Breast epithelium (tissue), 4 donors: Measurements from ENCODE around the gene RAET1G. TPM values are rescaled to one million over a fixed set of nuclear protein-coding genes. Genes with fewer than 3 reads are reported as not detected.

Source experiments
- DNase-seq, 2 donors: peaks; one replicate each; pipeline ENCODE4 v3.0.0-alpha.2; 2019; ENCODE audit warnings: low spot score in 2 of 2
- H3K27ac ChIP-seq, 2 donors: fragments of 200-600 bp; sonication (generic) in 1 of 2; one replicate each; pipeline ENCODE4 v1.5.1; 2016 to 2019; ENCODE audit warnings: mild to moderate bottlenecking in 1 of 2
- H3K27me3 ChIP-seq, 2 donors: fragments of 200-600 bp; sonication (generic) in 1 of 2; one replicate each; pipeline versions ENCODE4 v1.5.1 to v1.6.0; 2017 to 2019; ENCODE audit warnings: control low read depth in 1 of 2, mild to moderate bottlenecking in 1 of 2
- H3K36me3 ChIP-seq: fragments of 200-600 bp; one replicate; pipeline ENCODE4 v1.5.1; 2019
- H3K4me1 ChIP-seq, 2 donors: fragments of 200-600 bp; sonication (generic); one replicate each; pipeline ENCODE4 v1.5.1; 2016 to 2019; ENCODE audit warnings: control low read depth in 1 of 2
- H3K4me3 ChIP-seq, 3 donors: fragments of 200-600 bp; sonication (generic); 1 replicate in 2 of 3; 2 replicates in 1 of 3; pipeline ENCODE4 v1.5.1; 2016 to 2019; ENCODE audit warnings: mild to moderate bottlenecking in 3 of 3, moderate library complexity in 2 of 3
- H3K9me3 ChIP-seq, 2 donors: fragments of 200-600 bp; sonication (generic) in 1 of 2; one replicate each; pipeline ENCODE4 v1.5.1; 2016 to 2019; ENCODE audit warnings: control low read depth in 1 of 2
- CTCF ChIP-seq, 3 donors: fragments of 450-650 bp; IDR thresholded peaks; one replicate each; pipeline ENCODE4 v1.5.1; 2016 to 2017; ENCODE audit warnings: antibody characterized with exemption in 3 of 3, mild to moderate bottlenecking in 3 of 3, moderate library complexity in 3 of 3
- POLR2A ChIP-seq: fragments of 450-650 bp; IDR thresholded peaks from one replicate; pipeline ENCODE4 v1.6.1; 2016; ENCODE audit warnings: antibody characterized with exemption, mild to moderate bottlenecking, moderate library complexity
- POLR2AphosphoS5 ChIP-seq, 3 donors: sonication (generic); formaldehyde crosslinking; IDR thresholded peaks; one replicate each; pipeline ENCODE4 v1.6.1; 2017; ENCODE audit warnings: antibody characterized with exemption in 3 of 3
- intact Hi-C: fragments of 100-400 bp; cut with DNase I; formaldehyde crosslinking; loops from one replicate; pipeline ENCODE4 v1.15.1; 2023; ENCODE audit warnings: low total_unique reads
- total RNA-seq, 3 donors: library from RNA; depleted of rRNA; stranded (reverse); fragments of >200 nt; gene quantifications; one replicate each; pipeline ENCODE4 v1.1.0, GENCODE V29; 2016

RAET1G gene
- total RNA-seq, 3 donors from 2014 or later, result 2.2 TPM; not detected in 2

GRCh38 chr6:149869275-149869892 lies 53.5 kb downstream of the RAET1G start:
- H3K9me3 ChIP-seq, result no peaks in the 10 kb centered on the region
- H3K27me3 ChIP-seq, result no peaks in the 10 kb centered on the region
- intact Hi-C loops, result no loop called here
- H3K4me3 ChIP-seq, result no peak overlapping the region
- no peak for DNase-seq
- H3K36me3 ChIP-seq, result no peaks in the 10 kb centered on the region
- H3K4me1 ChIP-seq, result no peaks in the 10 kb centered on the region
- TF ChIP-seq POLR2A (no peak), CTCF (IDR thresholded peaks at IDR 0.05) (no peak), POLR2AphosphoS5 (IDR thresholded peaks at IDR 0.05) (no peak)
- no peak overlapping the region for H3K27ac ChIP-seq

GRCh38 chr6:149867876-149868640 lies 54.9 kb downstream of the RAET1G start:
- H3K4me3 ChIP-seq, result no peak overlapping the region
- TF ChIP-seq POLR2A (no peak), POLR2AphosphoS5 (IDR thresholded peaks at IDR 0.05) (no peak), CTCF (IDR thresholded peaks at IDR 0.05) (no peak)
- H3K27me3 ChIP-seq, result no peaks in the 10 kb centered on the region
- no peaks in the 10 kb centered on the region for H3K4me1 ChIP-seq
- H3K9me3 ChIP-seq, result no peaks in the 10 kb centered on the region
- no peaks in the 10 kb centered on the region for H3K36me3 ChIP-seq
- H3K27ac ChIP-seq, result no peak overlapping the region
- intact Hi-C loops, result no loop called here
- no peak for DNase-seq

Other genes starting within 250 kb of the RAET1G start
- gene LATS1, start 205.0 kb downstream of the RAET1G start, total RNA-seq, result 10 to 100 TPM; 24.3 to 36.4 (median 30.2) TPM
- gene NUP43, start 176.6 kb downstream of the RAET1G start, total RNA-seq, result 10 to 100 TPM; 15.5 to 27.8 (median 22.6) TPM
- 100 to 1,000 TPM; 111 to 148 (median 121) TPM for gene PCMT1, start 173.4 kb downstream of the RAET1G start, total RNA-seq
- 10 to 100 TPM; 30.6 to 44.9 (median 35.8) TPM for gene LRP11, start 58.8 kb downstream of the RAET1G start, total RNA-seq
- 1 to 10 TPM in 1 of 3 donors, not detected in 2; 2.0 TPM for gene RAET1E, start 25.0 kb downstream of the RAET1G start, total RNA-seq
- gene ULBP2, start 18.9 kb upstream of the RAET1G start, total RNA-seq, result 1 to 10 TPM in 1 of 3 donors, under 1 TPM in 1, not detected in 1; 0.88 to 1.3 TPM
- gene ULBP1, start 40.8 kb upstream of the RAET1G start, total RNA-seq, result under 1 TPM in 2 of 3 donors, not detected in 1; under 0.01 to 0.29 TPM
- gene RAET1L, start 102.4 kb upstream of the RAET1G start, total RNA-seq, result not detected
- 1 to 10 TPM in 1 of 3 donors, under 1 TPM in 2; 0.64 to 2.0 (median 0.73) TPM for gene ULBP3, start 146.0 kb upstream of the RAET1G start, total RNA-seq
- 1 to 10 TPM in 2 of 3 donors, not detected in 1; 3.3 to 5.6 TPM for gene PPP1R14C, start 219.9 kb upstream of the RAET1G start, total RNA-seq